Measurements from ENCODE around the gene XIRP2.

XIRP2 gene

GRCh38 chr2:167181688-167182087, 293.4 kb downstream of the XIRP2 start:
- no peak for DNase-seq (ENCODE audit: extremely low read depth, low read depth)
- H3K4me3 ChIP-seq (replicated peaks; ENCODE audit: low read depth, low read length): no peak overlapping the region
- no peak for TF ChIP-seq CTCF (IDR thresholded peaks at IDR 0.05; ENCODE audit: low read depth, low read length, missing control alignments)

- DNase-seq (ENCODE audit: extremely low read depth, low read depth): no peak
- no peak overlapping the region for H3K4me3 ChIP-seq (replicated peaks; ENCODE audit: low read depth, low read length)
- TF ChIP-seq CTCF (IDR thresholded peaks at IDR 0.05; ENCODE audit: low read depth, low read length, missing control alignments): no peak
Measured at GRCh38 chr2:167182403-167182802, 294.1 kb downstream of the XIRP2 start.

GRCh38 chr2:167183931-167184330, 295.7 kb downstream of the XIRP2 start:
- no peak for TF ChIP-seq CTCF (IDR thresholded peaks at IDR 0.05; ENCODE audit: low read depth, low read length, missing control alignments)
- no peak for DNase-seq (ENCODE audit: extremely low read depth, low read depth)
- no peak overlapping the region for H3K4me3 ChIP-seq (replicated peaks; ENCODE audit: low read depth, low read length)

GRCh38 chr2:167186465-167186864, 298.2 kb downstream of the XIRP2 start:
- no peak overlapping the region for H3K4me3 ChIP-seq (replicated peaks; ENCODE audit: low read depth, low read length)
- no peak for DNase-seq (ENCODE audit: extremely low read depth, low read depth)
- TF ChIP-seq CTCF (IDR thresholded peaks at IDR 0.05; ENCODE audit: low read depth, low read length, missing control alignments): no peak

- DNase-seq (ENCODE audit: extremely low read depth, low read depth): no peak
- no peak for TF ChIP-seq CTCF (IDR thresholded peaks at IDR 0.05; ENCODE audit: low read depth, low read length, missing control alignments)
- no peak overlapping the region for H3K4me3 ChIP-seq (replicated peaks; ENCODE audit: low read depth, low read length)
Measured at GRCh38 chr2:167187049-167187727, 298.9 kb downstream of the XIRP2 start.

GRCh38 chr2:167187978-167188967, 300.0 kb downstream of the XIRP2 start:
- TF ChIP-seq CTCF (IDR thresholded peaks at IDR 0.05; ENCODE audit: low read depth, low read length, missing control alignments): no peak
- no peak overlapping the region for H3K4me3 ChIP-seq (replicated peaks; ENCODE audit: low read depth, low read length)
- DNase-seq (ENCODE audit: extremely low read depth, low read depth): no peak

Data from HFF-Myc (cell line).